ENCODE results near the gene POLR2A. TPM values are rescaled to one million over a fixed set of nuclear protein-coding genes. Genes with fewer than 3 reads are reported as not detected.
A peak's percentile ranks its signal among the peaks of the same experiment; 100 is the strongest.

The POLR2A gene
- total and polyA plus RNA-seq, 2 of the 13 experiments (the other 11 are each of a cell fraction or from before 2014, with no cell fraction given): 17.8 to 18.3 TPM

DNA sequence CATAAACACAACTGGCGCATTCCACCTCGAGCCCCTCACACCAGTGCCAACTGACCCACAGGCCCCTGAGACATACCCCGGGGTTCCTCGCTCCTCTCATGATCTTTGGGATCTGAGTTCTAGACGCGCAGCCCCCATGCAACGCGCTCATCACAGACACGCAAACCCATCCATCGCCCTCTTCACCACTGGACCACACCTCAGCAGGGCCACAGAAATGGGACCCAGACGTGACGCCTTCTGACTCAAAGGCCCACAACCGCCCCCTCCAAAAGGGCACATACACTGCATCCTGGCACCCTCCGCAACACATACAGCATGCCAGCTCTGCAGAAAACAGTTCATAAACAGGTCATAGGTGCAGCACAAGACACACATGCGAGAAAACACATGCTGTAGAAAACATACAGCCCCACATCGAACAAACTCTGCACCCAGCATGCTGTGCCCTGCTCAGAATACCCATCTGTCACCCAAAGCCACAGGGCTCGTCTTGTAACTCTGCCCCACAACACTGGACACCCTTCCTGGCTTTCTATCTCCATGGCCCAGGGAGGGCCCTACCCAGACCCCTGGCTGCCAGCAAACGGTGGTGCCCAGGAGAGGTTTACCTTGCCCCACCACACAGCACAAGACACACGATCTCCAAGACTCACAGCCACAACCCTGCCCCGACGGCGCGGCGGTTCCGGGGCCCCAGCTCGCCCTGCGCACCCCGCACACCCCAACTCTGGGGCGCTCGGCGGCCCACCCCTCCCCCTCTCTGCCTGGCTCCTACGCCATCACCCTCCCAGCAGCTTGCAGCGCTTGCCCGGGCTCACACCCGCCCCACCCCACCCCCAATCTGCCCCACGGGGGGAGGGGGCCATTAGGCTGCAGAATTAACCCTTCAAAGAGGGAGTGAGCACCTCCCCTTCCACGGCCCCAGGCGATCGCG, 5.6 kb upstream of the POLR2A start:
- POLR2A ChIA-PET: interaction anchor here (0.9 to 5.3 kb wide), 6 partner anchors 7 to 122 kb away, joined by 4 to 35 read pairs (median 16); partner anchors contain the start of genes CHRNB1, PLSCR3, POLR2A and TMEM256
- in situ Hi-C loops (cut with HindIII; ENCODE audit: extremely low pct_ligation_motif_present, low pct_unique_long_range_greater_than_20kb): loop anchor here (5.0 kb wide), 1 partner anchor 41 kb away; the partner anchor contains the start of genes FGF11 and TMEM102
- H3K27ac ChIP-seq (ENCODE audit: extremely low read length, insufficient read depth, low read length): peak overlapping the region; percentile 75
- intact Hi-C loops (cut with micrococcal nuclease; ENCODE audit: unreplicated experiment): no loop called here
- H3K9me3 ChIP-seq (ENCODE audit: low read length): no peaks in the 10 kb centered on the region
- H2AFZ ChIP-seq (ENCODE audit: low read length): no peak overlapping the region
- FAIRE-seq (no peak), ATAC-seq (peak; percentile 17), DNase-seq (ENCODE audit: low spot score) (no peak)
- BruUV-seq (replicated peaks): TSS peak; percentile 1
- H3K4me2 ChIP-seq (ENCODE audit: low read depth, low read length): peak overlapping the region; percentile 85
- no peaks in the 10 kb centered on the region for H3K36me3 ChIP-seq (replicated peaks in 1 of 2; ENCODE audit: control insufficient read depth in 1 of 2, insufficient read depth in 2 of 2, low read length in 2 of 2)
- CTCF ChIA-PET (ENCODE audit: low intra/inter-chr PET ratio, low total read pairs): no interaction called here
- peaks cover 30% of the 10 kb centered on the region for H4K20me1 ChIP-seq (ENCODE audit: insufficient read depth, low read length)
- H3K9ac ChIP-seq (ENCODE audit: insufficient read depth, low read depth, low read length): peak overlapping the region; percentile 86
- peaks cover 48% of the 10 kb centered on the region for H3K79me2 ChIP-seq (ENCODE audit: insufficient read depth, low read length)
- H3K27me3 ChIP-seq (ENCODE audit: control insufficient read depth in 1 of 2, insufficient read depth in 2 of 2, low read length in 2 of 2): no peaks in the 10 kb centered on the region; a peak in 1 of 5 replicates
- peak overlapping the region; percentile 72 to 86 (median 79) for H3K4me3 ChIP-seq (replicated peaks in 1 of 3; ENCODE audit: insufficient read depth in 1 of 3, low read depth in 2 of 3, low read length in 3 of 3)
- peaks cover 83% of the 10 kb centered on the region for H3K4me1 ChIP-seq (ENCODE audit: insufficient read depth, low read length)
- WGBS (ENCODE audit: low lambda C conversion rate): 11% methylated on average over 8 of the region's 40 CpGs
- TF ChIP-seq, protein P1, sequence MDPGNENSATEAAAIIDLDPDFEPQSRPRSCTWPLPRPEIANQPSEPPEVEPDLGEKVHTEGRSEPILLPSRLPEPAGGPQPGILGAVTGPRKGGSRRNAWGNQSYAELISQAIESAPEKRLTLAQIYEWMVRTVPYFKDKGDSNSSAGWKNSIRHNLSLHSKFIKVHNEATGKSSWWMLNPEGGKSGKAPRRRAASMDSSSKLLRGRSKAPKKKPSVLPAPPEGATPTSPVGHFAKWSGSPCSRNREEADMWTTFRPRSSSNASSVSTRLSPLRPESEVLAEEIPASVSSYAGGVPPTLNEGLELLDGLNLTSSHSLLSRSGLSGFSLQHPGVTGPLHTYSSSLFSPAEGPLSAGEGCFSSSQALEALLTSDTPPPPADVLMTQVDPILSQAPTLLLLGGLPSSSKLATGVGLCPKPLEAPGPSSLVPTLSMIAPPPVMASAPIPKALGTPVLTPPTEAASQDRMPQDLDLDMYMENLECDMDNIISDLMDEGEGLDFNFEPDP (CRISPR knock-in tag; conservative IDR thresholded peaks at IDR 0.05): no peak
- no peak for TF ChIP-seq POGZ (CRISPR knock-in tag; IDR thresholded peaks at IDR 0.05)
- TF ChIP-seq ZFAT (CRISPR knock-in tag; conservative IDR thresholded peaks at IDR 0.05): no peak
- TF ChIP-seq ZFP36L2 (CRISPR knock-in tag; IDR thresholded peaks at IDR 0.05): no peak
- TF ChIP-seq, protein P2, sequence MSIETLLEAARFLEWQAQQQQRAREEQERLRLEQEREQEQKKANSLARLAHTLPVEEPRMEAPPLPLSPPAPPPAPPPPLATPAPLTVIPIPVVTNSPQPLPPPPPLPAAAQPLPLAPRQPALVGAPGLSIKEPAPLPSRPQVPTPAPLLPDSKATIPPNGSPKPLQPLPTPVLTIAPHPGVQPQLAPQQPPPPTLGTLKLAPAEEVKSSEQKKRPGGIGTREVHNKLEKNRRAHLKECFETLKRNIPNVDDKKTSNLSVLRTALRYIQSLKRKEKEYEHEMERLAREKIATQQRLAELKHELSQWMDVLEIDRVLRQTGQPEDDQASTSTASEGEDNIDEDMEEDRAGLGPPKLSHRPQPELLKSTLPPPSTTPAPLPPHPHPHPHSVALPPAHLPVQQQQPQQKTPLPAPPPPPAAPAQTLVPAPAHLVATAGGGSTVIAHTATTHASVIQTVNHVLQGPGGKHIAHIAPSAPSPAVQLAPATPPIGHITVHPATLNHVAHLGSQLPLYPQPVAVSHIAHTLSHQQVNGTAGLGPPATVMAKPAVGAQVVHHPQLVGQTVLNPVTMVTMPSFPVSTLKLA (IDR thresholded peaks at IDR 0.05): no peak
- no peak for TF ChIP-seq ZNF431 (CRISPR knock-in tag; IDR thresholded peaks at IDR 0.05; ENCODE audit: borderline replicate concordance, low read depth)
- no peak for TF ChIP-seq ZNF775 (CRISPR knock-in tag; IDR thresholded peaks at IDR 0.05; ENCODE audit: borderline replicate concordance)
- 0 out of 2 replicates have a peak, but pooled peaks have one; percentile 8 for TF ChIP-seq THAP11 (CRISPR knock-in tag; IDR thresholded peaks at IDR 0.05)
- TF ChIP-seq SMARCE1 (IDR thresholded peaks at IDR 0.05; ENCODE audit: borderline replicate concordance): no peak
- TF ChIP-seq NKX3-1 (CRISPR knock-in tag; IDR thresholded peaks at IDR 0.05): no peak
- TF ChIP-seq, protein P3, sequence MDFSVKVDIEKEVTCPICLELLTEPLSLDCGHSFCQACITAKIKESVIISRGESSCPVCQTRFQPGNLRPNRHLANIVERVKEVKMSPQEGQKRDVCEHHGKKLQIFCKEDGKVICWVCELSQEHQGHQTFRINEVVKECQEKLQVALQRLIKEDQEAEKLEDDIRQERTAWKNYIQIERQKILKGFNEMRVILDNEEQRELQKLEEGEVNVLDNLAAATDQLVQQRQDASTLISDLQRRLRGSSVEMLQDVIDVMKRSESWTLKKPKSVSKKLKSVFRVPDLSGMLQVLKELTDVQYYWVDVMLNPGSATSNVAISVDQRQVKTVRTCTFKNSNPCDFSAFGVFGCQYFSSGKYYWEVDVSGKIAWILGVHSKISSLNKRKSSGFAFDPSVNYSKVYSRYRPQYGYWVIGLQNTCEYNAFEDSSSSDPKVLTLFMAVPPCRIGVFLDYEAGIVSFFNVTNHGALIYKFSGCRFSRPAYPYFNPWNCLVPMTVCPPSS (IDR thresholded peaks at IDR 0.05): no peak
- TF ChIP-seq XBP1 (CRISPR knock-in tag; IDR thresholded peaks at IDR 0.05): no peak
- TF ChIP-seq STAG1 (CRISPR knock-in tag; IDR thresholded peaks at IDR 0.05): no peak
- TF ChIP-seq ZSCAN12 (CRISPR knock-in tag; IDR thresholded peaks at IDR 0.05): no peak

Measured in HepG2 (cell line).